NT2/D1 (cell line): ENCODE measurements around the gene SHC2.
"Not testable (repeated sequence)": the region's sequence is repeated elsewhere in the genome, so short reads cannot be mapped to it uniquely, and the experiment has no call there.

Source experiments
- DNase-seq: peaks from one replicate; pipeline ENCODE4 v3.0.0-alpha.2; 2011; ENCODE audit warnings: low read depth, low spot score
- H3K27me3 ChIP-seq: 2 replicates; pipeline ENCODE4 v1.6.0; 2011; ENCODE audit warnings: mild to moderate bottlenecking; ENCODE audit not compliant: insufficient read length, insufficient read depth
- H3K36me3 ChIP-seq: 2 replicates; pipeline ENCODE4 v1.6.1; 2011; ENCODE audit warnings: mild to moderate bottlenecking, low read length, mixed read lengths; ENCODE audit not compliant: insufficient read depth, insufficient read length
- H3K4me1 ChIP-seq: 2 replicates; pipeline ENCODE4 v1.5.1; 2011; ENCODE audit not compliant: insufficient read depth, insufficient read length
- H3K4me3 ChIP-seq: 2 replicates; pipeline ENCODE4 v1.5.1; 2011; ENCODE audit warnings: low read depth; ENCODE audit not compliant: insufficient read length
- H3K9ac ChIP-seq: 2 replicates; pipeline ENCODE4 v1.6.0; 2011; ENCODE audit warnings: low read depth; ENCODE audit not compliant: insufficient read length
- H3K9me3 ChIP-seq: 2 replicates; pipeline ENCODE4 v1.5.1; 2011; ENCODE audit warnings: mild to moderate bottlenecking, low read length; ENCODE audit not compliant: insufficient read depth
- SUZ12 ChIP-seq: IDR thresholded peaks from 2 replicates; pipeline ENCODE4 v1.6.1; 2011; ENCODE audit not compliant: insufficient read length, insufficient read depth; ENCODE audit errors: extremely low read depth
- YY1 ChIP-seq: IDR thresholded peaks from 2 replicates; pipeline ENCODE4 v1.6.1; 2011; ENCODE audit not compliant: insufficient read length, insufficient read depth
- ZNF274 ChIP-seq: IDR thresholded peaks from 2 replicates; pipeline ENCODE4 v1.6.1; 2011; ENCODE audit warnings: mild to moderate bottlenecking, low read depth, low read length

SHC2 gene

DNA sequence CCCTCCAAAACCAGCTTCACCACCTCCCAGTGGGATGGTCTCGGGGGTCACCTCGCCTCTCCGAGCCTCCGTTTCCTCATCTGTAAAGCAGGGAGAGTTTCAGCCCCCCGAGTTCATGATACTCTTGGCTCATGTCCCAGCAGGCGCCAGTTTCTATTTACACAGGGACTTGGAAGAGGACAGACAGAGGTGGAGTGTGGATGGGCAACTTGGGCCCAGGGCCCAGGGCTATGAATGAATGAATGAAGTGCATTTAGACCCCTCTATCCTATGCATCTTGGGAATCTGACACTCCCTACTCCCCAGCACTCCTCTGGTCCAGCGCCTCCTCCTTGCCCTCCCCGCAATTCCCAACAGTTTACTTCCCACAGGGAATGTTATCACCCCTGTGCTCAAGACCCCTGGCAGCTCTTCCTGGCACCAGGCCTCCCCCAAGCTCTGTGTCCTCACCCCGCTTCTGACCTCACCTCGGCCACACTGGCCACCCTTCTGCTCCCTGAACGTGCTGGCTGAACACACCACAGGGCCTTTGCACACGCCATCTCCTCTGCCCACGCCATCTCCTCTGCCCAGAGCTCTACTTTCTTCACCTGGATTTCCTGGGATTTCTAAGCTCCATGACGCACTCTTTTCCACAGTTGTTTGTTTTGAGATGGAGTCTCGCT lies 46.9 kb downstream of the SHC2 start:
- Histone ChIP-seq H3K36me3 (peaks cover 27% of the 10 kb centered on the region), H3K9me3 (peaks cover 4% of the 10 kb centered on the region; the same call in 1 of the 2 replicates), H3K4me1 (peaks cover 39% of the 10 kb centered on the region), H3K4me3 (no peak overlapping the region), H3K9ac (peak overlapping the region; percentile 8), H3K27me3 (peaks cover 16% of the 10 kb centered on the region)
- no peak for DNase-seq
- TF ChIP-seq YY1: no peak
- no peak for TF ChIP-seq SUZ12
- TF ChIP-seq ZNF274: no peak

GRCh38 chr19:412356-413355 lies 48.2 kb downstream of the SHC2 start:
- DNase-seq: peak; percentile 51
- Histone ChIP-seq H3K4me1 (peaks cover 32% of the 10 kb centered on the region), H3K9me3 (peaks cover 4% of the 10 kb centered on the region; the same call in 1 of the 2 replicates), H3K27me3 (peaks cover 16% of the 10 kb centered on the region), H3K4me3 (no peak overlapping the region), H3K36me3 (peaks cover 20% of the 10 kb centered on the region), H3K9ac (peak overlapping the region; percentile 24)
- TF ChIP-seq SUZ12 (no peak), ZNF274 (no peak), YY1 (no peak)

DNA sequence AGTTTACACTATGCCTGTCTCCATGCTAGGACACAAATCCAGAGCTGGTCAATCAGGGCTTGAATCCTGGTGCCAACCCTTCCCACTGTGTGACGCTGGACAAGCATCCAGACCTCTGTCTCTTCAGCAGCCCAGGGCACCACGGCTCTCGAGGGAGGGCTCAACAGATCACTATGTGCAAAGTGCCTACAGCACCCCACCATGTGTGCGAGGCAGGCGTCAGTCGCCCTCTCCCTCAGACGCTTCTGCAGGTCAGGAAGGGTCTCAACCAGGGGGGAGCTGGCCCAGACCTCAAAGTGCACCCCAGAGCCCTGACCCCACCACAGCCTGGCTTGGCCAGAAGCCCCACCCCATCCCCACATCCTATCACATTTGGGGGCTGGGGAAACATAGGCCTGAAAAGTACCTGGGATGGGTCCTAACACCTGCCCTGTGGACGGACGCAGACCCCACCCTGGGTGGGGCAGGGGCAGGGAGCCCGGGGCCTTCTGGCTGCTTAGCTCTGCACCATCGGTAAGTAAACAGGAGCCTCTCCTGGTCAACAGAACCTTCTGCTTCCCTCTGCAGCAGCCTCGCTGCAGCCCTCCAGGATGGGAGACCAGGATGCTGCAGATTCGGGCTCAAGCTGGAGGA lies 49.0 kb downstream of the SHC2 start:
- TF ChIP-seq ZNF274 (no peak), YY1 (no peak), SUZ12 (no peak)
- DNase-seq: no peak
- H3K27me3 ChIP-seq: peaks cover 16% of the 10 kb centered on the region
- H3K36me3 ChIP-seq: peaks cover 27% of the 10 kb centered on the region
- peaks cover 4% of the 10 kb centered on the region; the same call in 1 of the 2 replicates for H3K9me3 ChIP-seq
- H3K9ac ChIP-seq: peak overlapping the region; percentile 14
- no peak overlapping the region for H3K4me3 ChIP-seq
- H3K4me1 ChIP-seq: peaks cover 28% of the 10 kb centered on the region

- peaks cover 16% of the 10 kb centered on the region for H3K27me3 ChIP-seq
- peak overlapping the region; percentile 14 for H3K9ac ChIP-seq
- peaks cover 24% of the 10 kb centered on the region for H3K4me1 ChIP-seq
Measured at GRCh38 chr19:411121-411722, 49.6 kb downstream of the SHC2 start.

DNA sequence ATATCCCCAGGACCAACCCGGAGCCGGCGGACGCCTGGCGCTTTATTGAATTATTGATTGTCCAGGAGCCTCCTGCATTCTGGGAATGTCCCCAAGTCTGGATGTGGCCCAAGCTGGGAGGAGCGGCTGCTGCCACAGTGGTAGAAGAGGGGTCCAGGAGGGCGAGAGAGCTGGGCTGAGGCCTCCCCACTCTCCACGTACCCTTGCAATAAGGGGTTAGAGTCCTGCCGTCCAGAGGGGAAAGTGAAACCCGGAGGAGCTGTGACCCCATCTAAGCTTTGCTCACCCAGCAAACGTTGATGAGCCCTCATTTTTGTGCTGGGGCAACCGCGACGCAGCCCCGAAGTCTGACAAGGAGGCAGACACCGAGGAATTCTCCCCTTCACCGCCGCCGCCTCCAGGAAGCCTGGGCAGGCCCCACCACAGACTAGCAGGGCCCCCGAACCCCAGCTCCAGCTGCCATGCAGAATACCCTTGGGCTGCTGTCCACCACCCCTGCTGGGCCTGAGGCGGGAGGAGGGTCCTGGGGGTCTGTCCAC lies 50.5 kb downstream of the SHC2 start:
- no peak for TF ChIP-seq SUZ12
- TF ChIP-seq YY1: no peak
- no peak for TF ChIP-seq ZNF274
- DNase-seq: no peak
- peaks cover 27% of the 10 kb centered on the region for H3K4me1 ChIP-seq
- peaks cover 22% of the 10 kb centered on the region for H3K36me3 ChIP-seq
- peaks cover 4% of the 10 kb centered on the region; the same call in 1 of the 2 replicates for H3K9me3 ChIP-seq
- H3K4me3 ChIP-seq: no peak overlapping the region
- peaks cover 16% of the 10 kb centered on the region for H3K27me3 ChIP-seq
- peak overlapping the region; percentile 63 for H3K9ac ChIP-seq

More at GRCh38 chr19:411121-411722, 49.6 kb downstream of the SHC2 start:
- H3K4me3 ChIP-seq, DNase-seq, H3K9me3 ChIP-seq: not testable (repeated sequence)
- peaks cover 26% of the 10 kb centered on the region for H3K36me3 ChIP-seq

DNA sequence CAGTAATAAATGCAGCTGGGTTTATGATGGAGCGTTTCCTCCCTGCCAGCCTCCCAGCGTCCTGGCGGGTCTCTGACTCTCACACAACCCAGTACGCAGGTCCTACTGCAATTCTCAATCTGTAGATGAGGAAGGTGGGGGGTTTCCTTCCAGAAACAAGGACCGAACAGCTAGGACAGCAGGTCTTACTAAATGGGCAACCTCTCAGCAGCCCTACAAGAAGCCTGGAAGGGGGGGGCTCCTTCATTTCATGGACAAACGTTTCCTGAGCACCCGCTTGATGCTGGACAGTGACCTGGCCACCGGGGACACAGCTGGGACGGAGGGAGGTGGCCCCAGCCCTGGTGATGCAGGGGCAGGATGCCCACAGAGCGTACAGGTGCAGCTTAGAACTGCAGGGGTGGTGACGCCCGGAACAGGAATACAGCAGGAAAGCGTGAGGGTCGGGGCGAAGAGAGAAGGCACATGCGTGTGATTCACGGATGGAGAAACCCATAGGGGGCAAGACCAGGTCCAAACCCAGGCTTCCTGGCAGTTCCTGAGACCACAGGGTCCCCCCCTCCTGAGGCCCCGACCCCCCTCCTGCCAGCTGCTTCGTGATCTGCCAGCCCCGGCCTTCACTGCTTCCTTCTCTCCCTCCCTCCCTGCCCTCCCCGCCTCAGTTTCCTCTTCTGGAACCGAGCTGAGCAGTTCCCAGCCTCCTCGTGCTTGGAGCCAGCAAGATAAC lies 51.2 kb downstream of the SHC2 start:
- no peak for DNase-seq
- Histone ChIP-seq H3K27me3 (peaks cover 16% of the 10 kb centered on the region), H3K9ac (peak overlapping the region; percentile 63), H3K4me1 (peaks cover 27% of the 10 kb centered on the region), H3K9me3 (peaks cover 4% of the 10 kb centered on the region; the same call in 1 of the 2 replicates), H3K4me3 (peak overlapping the region; percentile 50), H3K36me3 (peaks cover 17% of the 10 kb centered on the region)
- TF ChIP-seq YY1 (no peak), SUZ12 (no peak), ZNF274 (no peak)
